GM21367 (cell line): ENCODE data around the gene SPPL2B.

Experiments
- ATAC-seq: cut with Tn5 transposase; IDR thresholded peaks from one replicate; pipeline ENCODE4 v1.9.1; 2021; ENCODE audit not compliant: unreplicated experiment

SPPL2B gene

GRCh38 chr19:2353159-2353886 lies 24.8 kb downstream of the SPPL2B start:
- no peak for ATAC-seq

DNA sequence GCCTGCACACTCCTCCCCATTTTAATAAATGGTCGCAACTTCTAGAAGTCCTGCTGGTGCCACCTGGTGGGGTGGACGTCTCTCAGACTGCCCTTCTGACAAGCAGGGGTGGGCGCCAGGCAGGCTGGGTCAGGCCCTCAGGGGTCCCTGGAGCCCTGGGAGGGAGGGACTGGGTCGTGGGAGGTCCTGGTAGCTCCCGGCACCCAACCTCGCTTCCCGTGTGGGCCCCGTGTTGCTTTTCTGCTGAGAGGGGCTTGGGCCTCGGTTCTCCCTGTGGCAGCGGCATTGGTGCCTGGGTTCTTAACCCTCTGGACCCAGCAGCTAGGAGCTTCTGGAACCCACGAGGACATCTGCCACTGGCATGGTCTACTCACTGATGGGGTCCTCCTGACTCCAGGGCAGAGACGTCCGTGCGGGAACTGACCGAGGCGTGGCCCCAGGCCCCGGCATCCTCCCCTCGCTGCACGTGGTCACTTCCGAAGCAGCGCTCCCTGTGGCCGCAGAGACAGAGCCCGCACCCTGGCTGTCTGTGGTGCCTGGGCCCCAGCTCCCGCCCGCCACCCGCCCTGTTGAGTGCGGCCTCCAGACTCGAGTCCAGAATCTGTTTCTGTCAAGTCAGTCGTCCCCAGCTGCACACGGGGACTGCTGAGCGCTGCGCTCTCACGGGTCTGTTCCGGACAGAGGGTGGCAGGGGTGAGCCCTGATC lies 25.6 kb downstream of the SPPL2B start:
- no peak for ATAC-seq

- ATAC-seq, result no peak
Observed at GRCh38 chr19:2354670-2355069, 26.2 kb downstream of the SPPL2B start.

DNA sequence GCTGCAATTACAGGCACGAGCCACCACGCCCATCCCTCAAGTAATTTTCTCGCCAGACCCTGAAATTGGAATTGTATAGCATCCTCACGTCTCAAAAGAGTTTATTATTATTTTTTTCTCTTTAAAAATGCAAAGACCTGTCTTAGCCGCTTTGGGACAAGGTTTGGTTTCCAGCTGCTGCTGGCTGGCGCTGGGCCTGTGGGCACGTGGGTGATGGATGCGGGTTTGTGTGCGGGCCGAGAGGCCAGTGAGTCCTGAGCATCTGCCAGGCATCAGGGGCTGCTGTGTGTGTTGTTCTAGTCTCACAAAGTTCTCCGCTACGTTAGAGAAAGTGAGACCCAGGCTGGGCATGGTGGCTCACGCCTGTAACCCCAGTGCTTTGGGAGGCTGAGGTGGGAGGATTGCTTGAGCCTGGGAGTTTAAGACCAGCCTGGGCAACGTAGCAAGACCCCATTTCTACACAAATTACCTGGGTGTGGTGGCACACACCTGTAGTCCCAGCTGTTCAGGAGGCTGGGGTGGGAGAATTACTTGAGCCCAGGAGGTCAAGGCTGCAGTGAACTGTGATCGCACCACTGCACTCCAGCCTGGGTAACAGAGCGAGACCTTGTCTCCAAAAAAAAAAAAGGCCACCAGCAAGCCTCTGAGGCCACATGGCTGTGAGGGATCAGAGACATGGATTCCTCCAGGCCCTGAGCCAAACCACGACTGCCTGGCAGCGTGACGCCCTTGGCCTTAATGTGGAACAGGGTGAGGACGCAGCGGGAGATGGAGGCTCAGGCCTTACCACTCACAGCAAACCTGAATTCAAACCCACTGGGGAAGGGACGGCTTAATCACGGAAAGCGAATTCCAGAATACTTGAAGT lies 26.9 kb downstream of the SPPL2B start:
- no peak for ATAC-seq

DNA sequence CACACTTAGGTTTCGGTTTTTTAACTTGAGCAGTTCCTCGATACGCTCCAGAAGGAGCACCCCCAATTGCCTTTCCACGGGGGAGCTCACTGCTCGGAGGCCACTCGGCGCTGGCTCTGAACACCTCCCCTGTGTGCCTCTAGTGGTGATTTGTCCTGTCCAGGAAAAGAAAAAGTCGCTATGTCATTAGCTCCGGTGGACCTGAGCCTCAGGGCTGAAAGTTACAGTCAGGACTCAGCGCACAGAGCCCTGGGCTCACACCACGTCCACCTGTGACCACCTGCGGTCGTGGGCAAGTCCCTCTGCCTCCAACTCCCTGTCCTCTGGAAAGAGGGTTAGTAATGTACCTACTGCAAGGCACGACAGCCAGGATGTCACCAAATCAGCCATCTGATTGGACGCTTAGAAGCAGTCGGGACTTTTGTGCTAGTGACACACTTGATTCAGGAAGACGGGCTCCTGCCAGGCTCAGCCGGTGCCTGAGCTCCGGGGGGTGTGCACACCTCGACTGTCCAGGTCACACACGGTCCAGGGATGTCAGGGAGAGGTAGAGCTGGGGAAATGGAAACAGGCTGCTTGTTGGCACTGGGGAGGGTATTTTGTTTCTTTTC lies 27.7 kb downstream of the SPPL2B start:
- no peak for ATAC-seq

- ATAC-seq, result no peak
Observed at GRCh38 chr19:2357279-2358206, 29.1 kb downstream of the SPPL2B start.

- ATAC-seq, result no peak
Observed at GRCh38 chr19:2358548-2359173, 30.2 kb downstream of the SPPL2B start.

DNA sequence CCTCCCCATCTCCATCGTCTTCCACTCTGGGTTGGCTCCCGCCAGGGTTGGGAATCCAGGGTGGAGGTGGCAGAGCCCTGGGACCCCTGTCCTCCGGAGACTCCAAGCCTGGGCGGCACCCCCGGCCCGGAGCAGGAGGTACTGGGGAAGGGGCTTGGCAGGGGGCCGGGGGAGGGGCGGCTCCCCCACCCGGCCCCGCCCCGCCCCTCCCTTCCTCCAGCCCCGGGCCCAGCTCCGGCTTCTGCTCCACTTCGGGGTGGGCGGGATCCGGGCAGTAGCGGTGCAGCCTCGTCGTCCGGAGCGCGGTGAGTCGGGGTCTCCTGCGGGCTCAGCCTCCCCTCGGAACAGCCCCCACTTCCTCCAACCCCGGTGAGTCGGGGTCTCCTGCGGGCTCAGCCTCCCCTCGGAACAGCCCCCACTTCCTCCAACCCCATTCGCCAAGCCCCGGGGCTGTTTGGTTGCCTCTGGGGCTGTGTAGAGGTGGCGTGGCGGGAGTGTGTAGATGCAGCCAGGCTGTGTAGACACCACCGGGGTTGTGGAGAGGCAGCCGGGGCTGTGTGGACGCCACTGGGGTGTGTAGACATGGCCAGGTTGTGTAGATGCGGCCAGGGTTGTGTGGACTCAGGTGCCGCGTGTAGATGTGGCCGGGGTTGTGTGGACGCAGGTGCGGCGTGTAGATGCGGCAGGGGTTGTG lies 31.7 kb downstream of the SPPL2B start, which contains the start of gene TMPRSS9:
Gene TMPRSS9, plus strand, starts transcription at position 274 of the 694 bp plus-strand sequence. CDS start 29,521 bp downstream, outside the sequence.
- no peak for ATAC-seq

- no peak for ATAC-seq
Observed at GRCh38 chr19:2360833-2361232, 32.3 kb downstream of the SPPL2B start.

DNA sequence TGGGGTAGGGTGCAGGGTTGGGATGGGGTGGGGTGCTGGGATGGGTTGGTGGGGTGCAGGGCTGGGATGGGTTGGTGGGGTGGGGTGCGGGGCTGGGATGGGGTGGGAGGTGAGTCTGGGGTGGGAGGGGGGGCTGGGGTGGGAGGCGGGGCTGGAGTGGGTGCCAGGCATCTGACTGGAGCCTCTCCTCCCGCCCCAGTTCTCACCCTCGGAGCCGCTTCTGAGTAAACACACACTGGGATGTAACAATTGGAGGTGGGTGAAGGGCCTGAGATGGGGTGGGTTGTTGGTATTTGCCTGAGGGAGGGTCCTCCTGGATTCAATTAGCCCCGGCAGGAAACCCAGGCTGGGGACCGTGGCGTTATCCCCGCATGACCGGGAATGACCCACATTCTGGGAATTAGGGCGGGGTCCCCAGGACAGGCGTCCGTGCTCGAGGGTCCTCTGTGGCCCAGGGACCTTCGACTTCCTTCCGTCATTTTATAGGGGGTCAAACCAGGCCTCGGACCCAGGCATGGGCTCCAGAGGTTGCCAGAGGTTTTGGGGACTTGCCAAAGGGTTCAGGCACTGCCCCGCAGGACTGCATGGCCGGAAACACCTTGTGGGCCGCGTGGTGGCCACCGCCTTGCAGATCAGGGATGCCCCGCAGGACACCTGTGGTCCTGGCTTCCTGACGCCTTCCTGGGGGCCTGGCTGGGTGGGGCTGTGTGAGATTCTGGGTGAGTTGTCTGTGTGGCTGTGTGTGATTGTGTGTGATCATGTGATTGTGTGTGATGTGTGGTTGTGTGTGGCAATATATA lies 33.0 kb downstream of the SPPL2B start:
- ATAC-seq, result no peak

GRCh38 chr19:2362046-2362969 lies 33.8 kb downstream of the SPPL2B start:
- ATAC-seq, result no peak

GRCh38 chr19:2362970-2363300 lies 34.5 kb downstream of the SPPL2B start:
- ATAC-seq, result no peak

GRCh38 chr19:2363419-2363818 lies 34.9 kb downstream of the SPPL2B start:
- ATAC-seq, result no peak

DNA sequence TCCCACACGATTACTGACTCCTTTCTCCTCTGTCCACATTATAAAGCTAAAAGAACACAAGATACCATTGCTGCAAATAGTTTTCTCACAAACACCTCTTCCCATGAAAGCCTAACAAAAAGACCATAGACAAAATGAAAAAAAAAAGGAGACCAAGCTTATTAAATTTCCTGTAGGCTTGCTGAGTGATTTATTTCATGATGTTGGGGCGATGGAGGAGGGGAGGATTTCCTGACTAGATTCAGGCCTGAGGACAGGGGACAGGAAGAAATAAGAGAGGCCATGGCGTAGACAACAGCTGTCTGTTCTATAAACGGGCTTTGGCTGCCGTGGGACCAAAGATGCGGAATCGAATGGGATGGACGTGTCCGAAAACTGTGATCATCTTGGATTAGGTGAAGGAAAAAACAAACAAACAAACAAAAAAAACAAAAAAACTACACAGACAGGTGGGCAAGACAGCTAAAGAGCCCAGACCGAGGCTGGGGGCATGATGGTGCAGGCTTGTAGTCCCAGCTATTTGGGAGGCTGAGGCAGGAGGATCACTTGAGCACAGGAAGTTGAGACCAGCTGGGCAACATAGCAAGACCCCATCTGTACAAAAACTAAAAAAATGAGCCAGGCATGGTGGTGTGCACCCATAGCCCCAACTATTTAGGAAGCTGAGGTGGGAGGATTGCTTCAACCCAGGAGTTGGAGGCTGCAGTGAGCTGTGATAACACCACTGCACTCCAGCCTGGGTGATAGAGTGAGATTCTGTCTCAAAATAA lies 36.9 kb downstream of the SPPL2B start:
- no peak for ATAC-seq

DNA sequence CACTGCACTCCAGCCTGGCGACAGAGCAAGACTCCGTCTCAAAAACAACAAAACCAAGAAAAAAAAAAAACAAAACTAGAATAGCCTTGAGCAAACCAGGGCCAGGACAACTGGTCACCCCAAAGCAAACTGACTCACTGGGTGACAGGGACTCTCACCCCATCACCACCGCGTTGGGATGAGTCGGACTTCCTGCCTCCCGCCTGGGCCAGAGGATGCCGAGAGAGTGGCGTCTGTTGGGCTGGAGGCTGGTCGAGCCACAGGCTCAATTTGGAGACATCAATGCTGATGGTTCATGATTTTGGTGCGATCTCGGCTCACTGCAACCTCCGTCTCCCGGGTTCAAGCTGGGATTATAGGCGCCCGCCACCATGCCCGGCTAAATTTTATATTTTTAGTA lies 43.2 kb downstream of the SPPL2B start:
- ATAC-seq, result no peak

DNA sequence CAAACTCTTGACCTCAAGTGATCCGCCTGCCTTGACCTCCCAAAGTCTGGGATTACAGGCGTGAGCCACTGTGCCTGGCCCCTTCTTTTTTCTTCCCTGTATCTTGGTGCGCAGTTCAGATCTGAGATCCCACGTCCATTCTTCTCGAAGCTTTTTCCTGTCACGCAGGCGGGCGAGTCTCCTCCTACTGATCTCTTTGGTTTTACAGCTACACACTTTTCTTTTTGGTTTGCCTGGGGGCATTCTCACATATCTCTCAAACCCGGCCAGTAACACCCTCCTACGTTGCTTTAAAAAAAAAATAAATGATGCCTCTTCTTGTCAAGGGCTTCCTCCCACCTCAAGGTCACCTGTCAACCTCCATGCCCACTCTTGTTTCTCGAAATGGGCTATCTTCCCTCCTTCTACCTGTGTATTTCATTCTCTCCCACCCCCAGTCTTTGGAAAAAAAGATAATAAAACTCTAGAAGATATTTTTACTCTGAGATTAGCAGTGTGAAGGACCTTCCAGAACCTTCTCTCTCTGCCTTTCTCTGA lies 43.7 kb downstream of the SPPL2B start:
- no peak for ATAC-seq
